H9 (cell line): ENCODE results near the gene ALG12. TPM values are rescaled to one million over a fixed set of nuclear protein-coding genes. Genes with fewer than 3 reads are reported as not detected.
A peak's percentile ranks its signal among the peaks of the same experiment; 100 is the strongest.

Source experiments
- DNase-seq: peaks from one replicate; pipeline ENCODE4 v3.0.0-alpha.2; 2017
- H2AFZ ChIP-seq: one replicate; pipeline ENCODE4 v1.6.1; 2013; ENCODE audit warnings: mild to moderate bottlenecking, low read length, control low read depth, moderate library complexity
- H2AK5ac ChIP-seq: 2 replicates; pipeline ENCODE4 v1.6.1; 2013; ENCODE audit warnings: low read length, control low read depth, mixed read lengths; ENCODE audit not compliant: insufficient read length
- H2BK120ac ChIP-seq: one replicate; pipeline ENCODE4 v1.6.1; 2013; ENCODE audit warnings: low read depth, mild to moderate bottlenecking, low read length, control low read depth, inconsistent platforms; ENCODE audit not compliant: poor library complexity, severe bottlenecking
- H2BK12ac ChIP-seq: 2 replicates; pipeline ENCODE4 v1.6.1; 2013; ENCODE audit warnings: low read length, control low read depth, mixed read lengths, low read depth; ENCODE audit not compliant: insufficient read length
- H2BK15ac ChIP-seq: 2 replicates; pipeline ENCODE4 v1.6.1; 2013; ENCODE audit warnings: low read depth, low read length, control low read depth
- H2BK20ac ChIP-seq: one replicate; pipeline ENCODE4 v1.6.1; 2013; ENCODE audit warnings: low read depth, mild to moderate bottlenecking, low read length, control low read depth, inconsistent platforms; ENCODE audit not compliant: poor library complexity, severe bottlenecking
- H2BK5ac ChIP-seq: 2 replicates; pipeline ENCODE4 v1.6.1; 2013; ENCODE audit warnings: low read length, control low read depth, mixed read lengths; ENCODE audit not compliant: insufficient read length
- H3K14ac ChIP-seq: 2 replicates; pipeline ENCODE4 v1.6.1; 2013; ENCODE audit warnings: low read length, control low read depth; ENCODE audit not compliant: insufficient read depth
- H3K18ac ChIP-seq: 2 replicates; pipeline ENCODE4 v1.6.1; 2013; ENCODE audit warnings: low read depth, mild to moderate bottlenecking, mixed read lengths, low read length, control low read depth; ENCODE audit not compliant: insufficient read length
- H3K23ac ChIP-seq: 2 replicates; pipeline ENCODE4 v1.6.1; 2013; ENCODE audit warnings: low read length, control low read depth, mixed read lengths, low read depth; ENCODE audit not compliant: insufficient read length
- H3K23me2 ChIP-seq: 2 replicates; pipeline ENCODE4 v1.6.1; 2013; ENCODE audit warnings: low read depth, mild to moderate bottlenecking, mixed read lengths, low read length, control low read depth; ENCODE audit not compliant: insufficient read length, poor library complexity, severe bottlenecking
- H3K27ac ChIP-seq: 2 replicates; pipeline ENCODE4 v1.5.1; 2013; ENCODE audit warnings: low read length, control low read depth, mixed read lengths, low read depth; ENCODE audit not compliant: insufficient read length
- H3K27me3 ChIP-seq: 2 replicates; pipeline ENCODE4 v1.6.1; 2013; ENCODE audit warnings: low read length, control low read depth, inconsistent platforms; ENCODE audit not compliant: insufficient read depth
- H3K4ac ChIP-seq: 2 replicates; pipeline ENCODE4 v1.6.1; 2013; ENCODE audit warnings: low read depth, mild to moderate bottlenecking, control low read depth, inconsistent platforms, low read length, moderate library complexity
- H3K4me1 ChIP-seq: 2 replicates; pipeline ENCODE4 v1.6.1; 2013; ENCODE audit warnings: low read length, control low read depth, inconsistent platforms; ENCODE audit not compliant: insufficient read depth
- H3K4me2 ChIP-seq: 2 replicates; pipeline ENCODE4 v1.6.1; 2013; ENCODE audit warnings: low read length, control low read depth, mixed read lengths; ENCODE audit not compliant: insufficient read length, insufficient read depth
- H3K56ac ChIP-seq: 2 replicates; pipeline ENCODE4 v1.6.1; 2013; ENCODE audit warnings: low read depth, mild to moderate bottlenecking, mixed read lengths, low read length, control low read depth; ENCODE audit not compliant: insufficient read length
- H3K79me1 ChIP-seq: 2 replicates; pipeline ENCODE4 v1.6.1; 2013; ENCODE audit warnings: low read depth, mild to moderate bottlenecking, moderate library complexity, low read length, control low read depth, inconsistent platforms; ENCODE audit not compliant: insufficient read depth, poor library complexity, severe bottlenecking
- H3K79me2 ChIP-seq: 2 replicates; pipeline ENCODE4 v1.6.1; 2013; ENCODE audit warnings: low read length, control low read depth, inconsistent platforms; ENCODE audit not compliant: insufficient read depth
- H3K9ac ChIP-seq: 2 replicates; pipeline ENCODE4 v1.6.1; 2013; ENCODE audit warnings: low read length, control low read depth, mixed read lengths; ENCODE audit not compliant: insufficient read length; ENCODE audit errors: extremely low read depth
- H3K9me3 ChIP-seq: one replicate; pipeline ENCODE4 v1.6.1; 2013; ENCODE audit warnings: low read depth, low read length, inconsistent platforms; ENCODE audit not compliant: control insufficient read depth
- H3T11ph ChIP-seq: one replicate; pipeline ENCODE4 v1.6.1; 2013; ENCODE audit warnings: mild to moderate bottlenecking, low read length, control low read depth, inconsistent platforms
- H4K20me1 ChIP-seq: one replicate; pipeline ENCODE4 v1.6.1; 2013; ENCODE audit not compliant: control insufficient read depth, insufficient read length, insufficient read depth
- H4K5ac ChIP-seq: 2 replicates; pipeline ENCODE4 v1.6.1; 2013; ENCODE audit warnings: low read depth, mild to moderate bottlenecking, mixed read lengths, low read length, control low read depth; ENCODE audit not compliant: insufficient read length
- H4K8ac ChIP-seq: replicated peaks from 2 replicates; pipeline ENCODE4 v1.6.1; 2013; ENCODE audit warnings: low read length, control low read depth, mixed read lengths, low read depth; ENCODE audit not compliant: insufficient read length
- H4K91ac ChIP-seq: 2 replicates; pipeline ENCODE4 v1.6.1; 2013; ENCODE audit warnings: low read depth, mild to moderate bottlenecking, moderate library complexity, mixed read lengths, low read length, control low read depth; ENCODE audit not compliant: insufficient read length
- H3K27ac Mint-ChIP-seq, 3 experiments: 2 replicates in 2 of 3; 3 replicates in 1 of 3; pipeline ENCODE4 v1.8.0; 2020 to 2021; ENCODE audit warnings: mixed read lengths in 3 of 3, mild to moderate bottlenecking in 1 of 3, moderate library complexity in 1 of 3
- H3K27me3 Mint-ChIP-seq: 2 replicates; pipeline ENCODE4 v1.8.0; 2021; ENCODE audit warnings: low read depth, mild to moderate bottlenecking, moderate library complexity, mixed read lengths
- H3K36me3 Mint-ChIP-seq, 3 experiments: 2 replicates in 2 of 3; 3 replicates in 1 of 3; pipeline ENCODE4 v1.8.0; 2020 to 2021; ENCODE audit warnings: low read depth in 3 of 3, mixed read lengths in 3 of 3; ENCODE audit not compliant: insufficient read depth in 1 of 3
- H3K4me1 Mint-ChIP-seq, 2 experiments: 2 replicates each; pipeline ENCODE4 v1.8.0; 2020; ENCODE audit warnings: mixed read lengths in 2 of 2
- H3K4me3 Mint-ChIP-seq, 2 experiments: 2 replicates in 1 of 2; 3 replicates in 1 of 2; pipeline ENCODE4 v1.8.0; 2020 to 2021; ENCODE audit warnings: mild to moderate bottlenecking in 2 of 2, mixed read lengths in 2 of 2, moderate library complexity in 1 of 2
- H3K9me3 Mint-ChIP-seq, 2 experiments: 2 replicates in 1 of 2; 3 replicates in 1 of 2; pipeline ENCODE4 v1.8.0; 2020; ENCODE audit warnings: mild to moderate bottlenecking in 2 of 2, mixed read lengths in 2 of 2, moderate library complexity in 1 of 2
- WGBS: extraction: QIAGEN DNeasy Blood & Tissue Kit; methylation state at CpG from one replicate; pipeline ENCODE4 v1.1.7; 2013; ENCODE audit warnings: missing lambda C conversion rate, low lambda C conversion rate, mixed read lengths; ENCODE audit not compliant: insufficient read length; ENCODE audit errors: extremely low coverage; 5-methylcytosine and 5-hydroxymethylcytosine counted together
- total RNA-seq: library from RNA; stranded (reverse); gene quantifications from 2 replicates; pipeline ENCODE4 v1.2.1, GENCODE V29; 2021
- TF ChIP-seq, protein P1 (sequence below): fragments of 200-600 bp; sonication (generic); conservative IDR thresholded peaks from 3 replicates; pipeline ENCODE4 v1.8.0; 2021; ENCODE audit warnings: antibody characterized with exemption, mild to moderate bottlenecking

Gene ALG12
- total RNA-seq, 1 experiment from 2014 or later, result 19.2 TPM

DNA sequence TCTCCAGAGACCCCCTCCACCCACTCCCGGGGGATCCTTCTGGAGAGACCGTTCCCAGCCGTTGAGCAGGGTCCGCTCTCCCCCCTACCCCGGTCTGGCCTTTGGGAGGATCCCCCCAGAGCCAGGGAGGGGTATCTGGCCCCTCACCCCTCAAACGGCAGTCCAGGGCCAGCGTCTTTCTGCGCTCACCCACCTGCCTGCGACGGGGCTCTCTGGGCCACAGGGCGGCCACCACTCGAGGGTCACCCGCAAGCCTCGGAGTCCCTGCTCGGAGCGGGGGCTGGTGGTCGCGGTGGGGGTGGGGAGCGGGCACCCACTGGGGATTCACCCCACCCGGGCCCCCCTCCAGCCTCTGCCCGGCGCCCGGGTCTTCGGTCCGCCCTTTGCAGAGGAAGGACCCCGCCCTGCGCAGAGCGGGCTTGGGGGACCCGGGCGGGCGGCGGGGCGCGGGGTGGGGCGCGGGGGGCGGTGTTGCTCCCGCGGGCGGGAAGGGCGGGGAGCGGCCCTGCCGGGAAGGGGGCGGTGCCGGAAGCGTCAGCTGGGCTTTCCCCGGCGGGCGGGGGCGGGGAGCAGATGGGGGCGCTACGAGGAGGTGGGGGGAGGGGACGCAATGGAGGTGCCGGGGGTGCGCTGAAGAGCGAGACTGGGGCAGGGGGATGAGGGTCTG, 16.8 kb upstream of the ALG12 start:
- no peak overlapping the region for H4K91ac ChIP-seq
- peaks cover 9% of the 10 kb centered on the region for H3K23me2 ChIP-seq
- H3T11ph ChIP-seq, result no peak overlapping the region
- Mint-ChIP-seq H3K36me3 (no peaks in the 10 kb centered on the region), H3K4me1 (peaks cover 9 to 14% of the 10 kb centered on the region in 2 experiments), H3K27me3 (peaks cover 19% of the 10 kb centered on the region), H3K27ac (no peak overlapping the region), H3K4me3 (0 out of 5 replicates have a peak overlapping the region, but pooled peaks of 1 of the 2 experiments have one; percentile 19), H3K9me3 (no peaks in the 10 kb centered on the region)
- H2AFZ ChIP-seq, result no peak overlapping the region
- no peak overlapping the region for H2BK15ac ChIP-seq
- no peak overlapping the region for H3K4ac ChIP-seq
- no peaks in the 10 kb centered on the region; the same call in 1 of the 2 replicates for H3K27me3 ChIP-seq
- H2BK120ac ChIP-seq, result no peak overlapping the region
- no peak overlapping the region for H2BK20ac ChIP-seq
- no CpG with 5 or more reads among the region's 56 CpGs for WGBS
- H3K14ac ChIP-seq, result no peak overlapping the region
- no peak overlapping the region for H3K4me2 ChIP-seq
- no peak overlapping the region for H4K8ac ChIP-seq
- H3K4me1 ChIP-seq, result peaks cover 2% of the 10 kb centered on the region; the same call in 1 of the 2 replicates
- peak; percentile 67 for DNase-seq
- H2BK5ac ChIP-seq, result no peak overlapping the region
- no peak overlapping the region for H3K27ac ChIP-seq
- no peaks in the 10 kb centered on the region for H3K79me1 ChIP-seq
- H3K79me2 ChIP-seq, result no peaks in the 10 kb centered on the region
- H3K56ac ChIP-seq, result no peak overlapping the region
- TF ChIP-seq, protein P1, sequence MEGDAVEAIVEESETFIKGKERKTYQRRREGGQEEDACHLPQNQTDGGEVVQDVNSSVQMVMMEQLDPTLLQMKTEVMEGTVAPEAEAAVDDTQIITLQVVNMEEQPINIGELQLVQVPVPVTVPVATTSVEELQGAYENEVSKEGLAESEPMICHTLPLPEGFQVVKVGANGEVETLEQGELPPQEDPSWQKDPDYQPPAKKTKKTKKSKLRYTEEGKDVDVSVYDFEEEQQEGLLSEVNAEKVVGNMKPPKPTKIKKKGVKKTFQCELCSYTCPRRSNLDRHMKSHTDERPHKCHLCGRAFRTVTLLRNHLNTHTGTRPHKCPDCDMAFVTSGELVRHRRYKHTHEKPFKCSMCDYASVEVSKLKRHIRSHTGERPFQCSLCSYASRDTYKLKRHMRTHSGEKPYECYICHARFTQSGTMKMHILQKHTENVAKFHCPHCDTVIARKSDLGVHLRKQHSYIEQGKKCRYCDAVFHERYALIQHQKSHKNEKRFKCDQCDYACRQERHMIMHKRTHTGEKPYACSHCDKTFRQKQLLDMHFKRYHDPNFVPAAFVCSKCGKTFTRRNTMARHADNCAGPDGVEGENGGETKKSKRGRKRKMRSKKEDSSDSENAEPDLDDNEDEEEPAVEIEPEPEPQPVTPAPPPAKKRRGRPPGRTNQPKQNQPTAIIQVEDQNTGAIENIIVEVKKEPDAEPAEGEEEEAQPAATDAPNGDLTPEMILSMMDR, result no peak
- H3K23ac ChIP-seq, result no peak overlapping the region
- H3K9me3 ChIP-seq, result no peaks in the 10 kb centered on the region
- H4K5ac ChIP-seq, result no peak overlapping the region
- H3K9ac ChIP-seq, result no peak overlapping the region
- H2BK12ac ChIP-seq, result peak overlapping the region; percentile 64
- H2AK5ac ChIP-seq, result no peak overlapping the region
- no peak overlapping the region for H3K18ac ChIP-seq
- H4K20me1 ChIP-seq, result no peaks in the 10 kb centered on the region
